GM19035 (cell line): ENCODE results near the gene EXOC6.
"Not testable (repeated sequence)": the region's sequence is repeated elsewhere in the genome, so short reads cannot be mapped to it uniquely, and the experiment has no call there.

Experiments
- ATAC-seq: cut with Tn5 transposase; IDR thresholded peaks from one replicate; pipeline ENCODE4 v1.9.1; 2021; ENCODE audit not compliant: unreplicated experiment

The EXOC6 gene

GRCh38 chr10:92931597-92931996 is 83.3 kb downstream of the EXOC6 start:
- ATAC-seq, result no peak

- ATAC-seq, result no peak
Observed at GRCh38 chr10:92937876-92938275, 89.6 kb downstream of the EXOC6 start.

GRCh38 chr10:92938841-92939240 is 90.5 kb downstream of the EXOC6 start:
- no peak for ATAC-seq

GRCh38 chr10:92942226-92942625 is 93.9 kb downstream of the EXOC6 start:
- ATAC-seq, result no peak

GRCh38 chr10:92946491-92946890 is 98.2 kb downstream of the EXOC6 start:
- no peak for ATAC-seq

- ATAC-seq, result not testable (repeated sequence)
Observed at GRCh38 chr10:92952573-92952972, 104.3 kb downstream of the EXOC6 start.

GRCh38 chr10:92957223-92958010 is 109.1 kb downstream of the EXOC6 start:
- ATAC-seq, result no peak

GRCh38 chr10:92961638-92962037 is 113.3 kb downstream of the EXOC6 start:
- ATAC-seq, result no peak

GRCh38 chr10:92965314-92965713 is 117.0 kb downstream of the EXOC6 start:
- ATAC-seq, result no peak

- no peak for ATAC-seq
Observed at GRCh38 chr10:92967641-92968040, 119.3 kb downstream of the EXOC6 start.

- no peak for ATAC-seq
Observed at GRCh38 chr10:92969151-92969550, 120.8 kb downstream of the EXOC6 start.

GRCh38 chr10:92970301-92971070 is 122.2 kb downstream of the EXOC6 start:
- no peak for ATAC-seq

- no peak for ATAC-seq
Observed at GRCh38 chr10:92972066-92972870, 123.9 kb downstream of the EXOC6 start.

- ATAC-seq, result no peak
Observed at GRCh38 chr10:92972886-92973285, 124.6 kb downstream of the EXOC6 start.

GRCh38 chr10:92976278-92976677 is 128.0 kb downstream of the EXOC6 start:
- ATAC-seq, result not testable (repeated sequence)

GRCh38 chr10:92989250-92989649 is 140.9 kb downstream of the EXOC6 start:
- ATAC-seq, result no peak

- no peak for ATAC-seq
Observed at GRCh38 chr10:92990615-92991014, 142.3 kb downstream of the EXOC6 start.

GRCh38 chr10:92991513-92991912 is 143.2 kb downstream of the EXOC6 start:
- ATAC-seq, result no peak

- ATAC-seq, result no peak
Observed at GRCh38 chr10:92993699-92994272, 145.5 kb downstream of the EXOC6 start.

GRCh38 chr10:92995509-92995908 is 147.2 kb downstream of the EXOC6 start:
- no peak for ATAC-seq

GRCh38 chr10:92997620-92998019 is 149.3 kb downstream of the EXOC6 start:
- ATAC-seq, result no peak
